K562 (cell line): ENCODE data around the gene CHRNE. TPM values are rescaled to one million over a fixed set of nuclear protein-coding genes. Genes with fewer than 3 reads are reported as not detected.

Experiments
- ARID1B ChIP-seq: fragments of 450-650 bp; IDR thresholded peaks from 2 replicates; pipeline ENCODE4 v1.6.1; 2016; ENCODE audit warnings: antibody characterized with exemption, mild to moderate bottlenecking, inconsistent platforms
- BCOR ChIP-seq: fragments of 450-650 bp; IDR thresholded peaks from 2 replicates; pipeline ENCODE4 v1.6.1; 2016
- DNMT1 ChIP-seq: fragments of 450-650 bp; IDR thresholded peaks from 2 replicates; pipeline ENCODE4 v1.6.1; 2016; ENCODE audit warnings: antibody characterized with exemption, mild to moderate bottlenecking
- ETV6 ChIP-seq, 3 experiments: fragments of 150-350 bp in 1 of 3; sonication (generic) in 1 of 3; formaldehyde crosslinking in 1 of 3; IDR thresholded peaks; 2 replicates each; pipeline versions ENCODE4 v1.6.1 to v1.8.0; 2014 to 2022; ENCODE audit warnings: borderline replicate concordance in 2 of 3, low read depth in 2 of 3, antibody characterized with exemption in 1 of 3, low read length in 1 of 3, mild to moderate bottlenecking in 1 of 3, missing genetic modification reagents in 1 of 3
- FOS ChIP-seq: IDR thresholded peaks from 3 replicates; pipeline ENCODE4 v1.6.1; 2011; ENCODE audit not compliant: insufficient read length; ENCODE audit errors: extremely low read depth
- FUS ChIP-seq: fragments of 200-400 bp; formaldehyde crosslinking; optimal IDR thresholded peaks from 2 replicates; pipeline ENCODE3; 2017; ENCODE audit warnings: low read depth, low read length
- GTF2E2 ChIP-seq: fragments of 200-800 bp; sonication (Bioruptor generic); IDR thresholded peaks from 2 replicates; pipeline ENCODE4 v1.6.1; 2016; ENCODE audit warnings: missing genetic modification characterization, missing compliant biosample characterization
- HDAC1 ChIP-seq, 2 experiments: fragments of 450-650 bp; IDR thresholded peaks; 2 replicates each; pipeline ENCODE4 v1.6.1; 2016 to 2017; ENCODE audit warnings: inconsistent platforms in 1 of 2, mild to moderate bottlenecking in 1 of 2, moderate library complexity in 1 of 2
- HMGN3 ChIP-seq: IDR thresholded peaks from 2 replicates; pipeline ENCODE4 v1.6.1; 2011; ENCODE audit warnings: borderline replicate concordance, low read depth, mild to moderate bottlenecking, mixed read lengths, low read length; ENCODE audit not compliant: insufficient read length; ENCODE audit errors: extremely low read depth
- NFIX ChIP-seq: fragments of 250-450 bp; sonication (Bioruptor Pico); IDR thresholded peaks from 2 replicates; pipeline ENCODE4 v1.4.0; 2020; ENCODE audit warnings: low read depth, mild to moderate bottlenecking, moderate library complexity
- RFX7 ChIP-seq: fragments of 250-450 bp; sonication (Bioruptor Pico); IDR thresholded peaks from 2 replicates; pipeline ENCODE4 v1.5.1; 2021; ENCODE audit warnings: mild to moderate bottlenecking
- SIN3B ChIP-seq: fragments of 450-650 bp; IDR thresholded peaks from 2 replicates; pipeline ENCODE4 v1.6.1; 2017; ENCODE audit warnings: low read depth, mild to moderate bottlenecking, moderate library complexity
- TARDBP ChIP-seq: fragments of 450-650 bp; IDR thresholded peaks from 2 replicates; pipeline ENCODE4 v1.6.1; 2016
- TGIF2 ChIP-seq: sonication (generic); formaldehyde crosslinking; IDR thresholded peaks from 2 replicates; pipeline ENCODE4 v1.8.1; 2022; ENCODE audit warnings: mild to moderate bottlenecking, missing genetic modification reagents, moderate library complexity
- ZBTB1 ChIP-seq: sonication (generic); formaldehyde crosslinking; IDR thresholded peaks from 2 replicates; pipeline ENCODE4 v1.8.1; 2023; ENCODE audit warnings: missing genetic modification reagents, low read depth, mild to moderate bottlenecking, borderline replicate concordance
- ZNF589 ChIP-seq: fragments of 200-800 bp; sonication (Bioruptor generic); IDR thresholded peaks from 2 replicates; pipeline ENCODE4 v1.6.1; 2016; ENCODE audit warnings: low read depth, missing genetic modification characterization, missing compliant biosample characterization
- ZNF696 ChIP-seq: fragments of 250-450 bp; sonication (Bioruptor Pico); conservative IDR thresholded peaks from 2 replicates; pipeline ENCODE4 v1.4.0; 2020; ENCODE audit warnings: mild to moderate bottlenecking, moderate library complexity
- ZNF780A ChIP-seq: fragments of 250-450 bp; sonication (Bioruptor Pico); IDR thresholded peaks from 2 replicates; pipeline ENCODE4 v1.5.0; 2021; ENCODE audit warnings: mild to moderate bottlenecking
- ZNF785 ChIP-seq: fragments of 250-450 bp; sonication (Bioruptor Pico); IDR thresholded peaks from 2 replicates; pipeline ENCODE4 v1.4.0; 2020; ENCODE audit warnings: mild to moderate bottlenecking
- ZNF79 ChIP-seq: fragments of 250-450 bp; sonication (Bioruptor Pico); IDR thresholded peaks from 2 replicates; pipeline ENCODE4 v1.4.0; 2020; ENCODE audit warnings: low read depth, mild to moderate bottlenecking, moderate library complexity
- polyA plus RNA-seq, 8 experiments: library from polyadenylated mRNA; depleted of rRNA in 4 of 8; stranded (reverse) in 5 of 8; unstranded in 3 of 8; fragments of >200 nt; fragmentation: Nextera tagmentation in 2 of 8; fragmentation: Illumina TruSeq in 1 of 8; extraction: Ambion mirVana in 2 of 8; extraction: Trizol in 1 of 8; gene quantifications; 2 replicates each; pipeline versions ENCODE4 v1.2.1 to v1.2.3, GENCODE V29; 2011 to 2014; ENCODE audit warnings: inconsistent platforms in 1 of 8, missing spikeins in 1 of 8
- total RNA-seq, 7 experiments: library from RNA; depleted of rRNA in 6 of 7; stranded (reverse); fragments of >200 nt in 6 of 7; fragmentation: Illumina TruSeq in 2 of 7; extraction: Trizol in 2 of 7; gene quantifications; 2 replicates each; pipeline versions ENCODE4 v1.2.1 to v1.2.3, GENCODE V29; 2011 to 2021; ENCODE audit warnings: low replicate concordance in 1 of 7
- TF ChIP-seq, protein P1 (sequence below): sonication (generic); formaldehyde crosslinking; IDR thresholded peaks from 2 replicates; pipeline ENCODE4 v1.8.1; 2023; ENCODE audit warnings: mild to moderate bottlenecking, missing genetic modification reagents
- TF ChIP-seq, protein P2 (sequence below): fragments of 250-450 bp; sonication (Bioruptor Pico); IDR thresholded peaks from 2 replicates; pipeline ENCODE4 v1.5.0; 2021
- TF ChIP-seq, protein P3 (sequence below): fragments of 450-650 bp; formaldehyde crosslinking; IDR thresholded peaks from 2 replicates; pipeline ENCODE4 v1.4.0; 2020; ENCODE audit warnings: mild to moderate bottlenecking
- TF ChIP-seq, protein P4 (sequence below): fragments of 450-650 bp; IDR thresholded peaks from 2 replicates; pipeline ENCODE4 v1.7.0; 2016; ENCODE audit warnings: borderline replicate concordance

CHRNE gene
- total and polyA plus RNA-seq, 9 of the 15 experiments (the other 6 are each of a cell fraction or from before 2014, with no cell fraction given): not detected

DNA sequence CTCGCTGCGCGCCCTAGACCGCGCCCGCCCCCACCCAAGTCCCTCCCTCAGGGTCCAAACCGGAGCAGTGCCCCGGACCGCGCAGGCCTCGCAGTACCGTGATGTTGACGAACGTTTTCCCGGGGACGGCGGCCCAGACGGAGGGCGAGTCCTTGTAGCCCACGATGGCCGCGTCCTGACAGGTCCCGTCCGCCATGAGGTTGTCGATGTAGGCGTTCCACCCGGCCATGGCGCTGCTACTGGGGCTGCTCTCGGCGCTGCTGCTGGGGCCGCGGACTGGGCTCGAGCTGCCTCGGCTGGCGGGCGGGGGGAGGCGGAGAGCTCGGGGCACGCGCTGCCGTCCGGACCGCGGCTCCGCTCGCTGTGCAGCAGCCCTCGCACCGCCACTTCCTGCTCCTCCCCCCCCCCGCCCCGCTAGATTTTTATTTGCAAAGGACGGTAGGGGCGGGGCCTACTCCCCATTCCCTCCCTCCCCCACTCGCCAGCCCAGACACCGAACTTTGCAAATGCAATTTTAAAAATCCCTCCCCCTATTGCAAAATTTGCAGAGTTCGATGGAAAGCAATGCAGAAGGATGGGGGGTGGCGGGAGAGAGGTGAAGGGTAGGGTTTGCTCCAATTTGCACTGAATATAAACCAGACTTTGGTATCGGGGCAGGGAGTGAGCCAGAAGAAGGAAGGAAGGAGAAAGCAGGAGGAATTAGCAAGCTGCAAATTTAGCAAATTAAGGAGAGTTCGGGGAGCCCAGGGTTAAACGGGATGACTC is 45.5 kb upstream of the CHRNE start, which contains the start of gene PFN1 (continued):
- TF ChIP-seq, protein P1, sequence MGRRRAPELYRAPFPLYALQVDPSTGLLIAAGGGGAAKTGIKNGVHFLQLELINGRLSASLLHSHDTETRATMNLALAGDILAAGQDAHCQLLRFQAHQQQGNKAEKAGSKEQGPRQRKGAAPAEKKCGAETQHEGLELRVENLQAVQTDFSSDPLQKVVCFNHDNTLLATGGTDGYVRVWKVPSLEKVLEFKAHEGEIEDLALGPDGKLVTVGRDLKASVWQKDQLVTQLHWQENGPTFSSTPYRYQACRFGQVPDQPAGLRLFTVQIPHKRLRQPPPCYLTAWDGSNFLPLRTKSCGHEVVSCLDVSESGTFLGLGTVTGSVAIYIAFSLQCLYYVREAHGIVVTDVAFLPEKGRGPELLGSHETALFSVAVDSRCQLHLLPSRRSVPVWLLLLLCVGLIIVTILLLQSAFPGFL (CRISPR knock-in tag): no peak
- TF ChIP-seq SIN3B (no peak), ZNF785 (no peak), ZNF79 (CRISPR knock-in tag) (no peak), ARID1B (peak; percentile 56; the same call in 1 of the 2 replicates), GTF2E2 (tag) (peak; percentile 85; the same call in 1 of the 2 replicates), BCOR (peak; percentile 16; the same call in 1 of the 2 replicates), DNMT1 (no peak), ZNF780A (CRISPR knock-in tag) (no peak), NFIX (CRISPR knock-in tag) (no peak), ETV6 (IDR thresholded peaks at IDR 0.05; ENCODE audit: borderline replicate concordance in 1 of 2, low read depth in 2 of 2, low read length in 1 of 2) (no peak), ETV6 (CRISPR knock-in tag; IDR thresholded peaks at IDR 0.05; ENCODE audit: borderline replicate concordance) (no peak), ZBTB1 (CRISPR knock-in tag) (no peak), FUS (peak; percentile 48), TGIF2 (CRISPR knock-in tag) (no peak), HMGN3 (peak; percentile 25), ZNF696 (no peak), ZNF589 (no peak), HDAC1 (IDR thresholded peaks at IDR 0.05) (peak in 1 of 2 experiments; percentile 28; a peak in 1 of 4 replicates), RFX7 (CRISPR knock-in tag) (no peak), FOS (no peak), TARDBP (no peak)
- TF ChIP-seq, protein P2, sequence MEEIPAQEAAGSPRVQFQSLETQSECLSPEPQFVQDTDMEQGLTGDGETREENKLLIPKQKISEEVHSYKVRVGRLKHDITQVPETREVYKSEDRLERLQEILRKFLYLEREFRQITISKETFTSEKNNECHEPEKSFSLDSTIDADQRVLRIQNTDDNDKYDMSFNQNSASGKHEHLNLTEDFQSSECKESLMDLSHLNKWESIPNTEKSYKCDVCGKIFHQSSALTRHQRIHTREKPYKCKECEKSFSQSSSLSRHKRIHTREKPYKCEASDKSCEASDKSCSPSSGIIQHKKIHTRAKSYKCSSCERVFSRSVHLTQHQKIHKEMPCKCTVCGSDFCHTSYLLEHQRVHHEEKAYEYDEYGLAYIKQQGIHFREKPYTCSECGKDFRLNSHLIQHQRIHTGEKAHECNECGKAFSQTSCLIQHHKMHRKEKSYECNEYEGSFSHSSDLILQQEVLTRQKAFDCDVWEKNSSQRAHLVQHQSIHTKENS: no peak
- TF ChIP-seq, protein P3, sequence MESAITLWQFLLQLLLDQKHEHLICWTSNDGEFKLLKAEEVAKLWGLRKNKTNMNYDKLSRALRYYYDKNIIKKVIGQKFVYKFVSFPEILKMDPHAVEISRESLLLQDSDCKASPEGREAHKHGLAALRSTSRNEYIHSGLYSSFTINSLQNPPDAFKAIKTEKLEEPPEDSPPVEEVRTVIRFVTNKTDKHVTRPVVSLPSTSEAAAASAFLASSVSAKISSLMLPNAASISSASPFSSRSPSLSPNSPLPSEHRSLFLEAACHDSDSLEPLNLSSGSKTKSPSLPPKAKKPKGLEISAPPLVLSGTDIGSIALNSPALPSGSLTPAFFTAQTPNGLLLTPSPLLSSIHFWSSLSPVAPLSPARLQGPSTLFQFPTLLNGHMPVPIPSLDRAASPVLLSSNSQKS: no peak
- TF ChIP-seq, protein P4, sequence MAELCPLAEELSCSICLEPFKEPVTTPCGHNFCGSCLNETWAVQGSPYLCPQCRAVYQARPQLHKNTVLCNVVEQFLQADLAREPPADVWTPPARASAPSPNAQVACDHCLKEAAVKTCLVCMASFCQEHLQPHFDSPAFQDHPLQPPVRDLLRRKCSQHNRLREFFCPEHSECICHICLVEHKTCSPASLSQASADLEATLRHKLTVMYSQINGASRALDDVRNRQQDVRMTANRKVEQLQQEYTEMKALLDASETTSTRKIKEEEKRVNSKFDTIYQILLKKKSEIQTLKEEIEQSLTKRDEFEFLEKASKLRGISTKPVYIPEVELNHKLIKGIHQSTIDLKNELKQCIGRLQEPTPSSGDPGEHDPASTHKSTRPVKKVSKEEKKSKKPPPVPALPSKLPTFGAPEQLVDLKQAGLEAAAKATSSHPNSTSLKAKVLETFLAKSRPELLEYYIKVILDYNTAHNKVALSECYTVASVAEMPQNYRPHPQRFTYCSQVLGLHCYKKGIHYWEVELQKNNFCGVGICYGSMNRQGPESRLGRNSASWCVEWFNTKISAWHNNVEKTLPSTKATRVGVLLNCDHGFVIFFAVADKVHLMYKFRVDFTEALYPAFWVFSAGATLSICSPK: no peak
